HCT116 (cell line): Measurements from ENCODE around the gene TARS3.
"Not testable (repeated sequence)": the region's sequence is repeated elsewhere in the genome, so short reads cannot be mapped to it uniquely, and the experiment has no call there.

Source experiments
- CEBPB ChIP-seq: IDR thresholded peaks from 2 replicates; pipeline ENCODE4 v1.6.1; 2012; ENCODE audit warnings: low read depth
- POLR2A ChIP-seq: IDR thresholded peaks from 2 replicates; pipeline ENCODE4 v1.7.0; 2011; ENCODE audit warnings: borderline replicate concordance; ENCODE audit not compliant: insufficient read depth, insufficient read length; ENCODE audit errors: extremely low read depth
- POLR2AphosphoS5 ChIP-seq: IDR thresholded peaks from 2 replicates; pipeline ENCODE4 v1.6.1; 2011; ENCODE audit warnings: mild to moderate bottlenecking, low read depth, low read length, moderate library complexity
- SIN3A ChIP-seq: IDR thresholded peaks from 2 replicates; pipeline ENCODE4 v1.6.1; 2012; ENCODE audit warnings: low read depth
- SP1 ChIP-seq: IDR thresholded peaks from 2 replicates; pipeline ENCODE4 v1.6.1; 2012; ENCODE audit warnings: low read depth
- TCF7L2 ChIP-seq: IDR thresholded peaks from 2 replicates; pipeline ENCODE4 v1.7.0; 2011; ENCODE audit warnings: borderline replicate concordance, inconsistent platforms; ENCODE audit not compliant: insufficient read depth, insufficient read length; ENCODE audit errors: extremely low read depth
- ZFX ChIP-seq: fragments of 450-650 bp; IDR thresholded peaks from 2 replicates; pipeline ENCODE4 v1.6.1; 2017
- TF ChIP-seq, protein P1 (sequence below), 3 experiments: fragments of 200-600 bp in 1 of 3; sonication (generic) in 1 of 3; IDR thresholded peaks in 2 of 3; conservative IDR thresholded peaks in 1 of 3; 2 replicates each; pipeline ENCODE4 v1.5.1; 2012 to 2017; ENCODE audit warnings: low read depth in 2 of 3, low read length in 2 of 3, antibody characterized with exemption in 1 of 3, borderline replicate concordance in 1 of 3, control low read depth in 1 of 3, mild to moderate bottlenecking in 1 of 3, mixed read lengths in 1 of 3, mixed run types in 1 of 3, moderate library complexity in 1 of 3; ENCODE audit not compliant: insufficient read depth in 1 of 3
- TF ChIP-seq, protein P2 (sequence below): IDR thresholded peaks from 2 replicates; pipeline ENCODE4 v1.6.1; 2012

DNA sequence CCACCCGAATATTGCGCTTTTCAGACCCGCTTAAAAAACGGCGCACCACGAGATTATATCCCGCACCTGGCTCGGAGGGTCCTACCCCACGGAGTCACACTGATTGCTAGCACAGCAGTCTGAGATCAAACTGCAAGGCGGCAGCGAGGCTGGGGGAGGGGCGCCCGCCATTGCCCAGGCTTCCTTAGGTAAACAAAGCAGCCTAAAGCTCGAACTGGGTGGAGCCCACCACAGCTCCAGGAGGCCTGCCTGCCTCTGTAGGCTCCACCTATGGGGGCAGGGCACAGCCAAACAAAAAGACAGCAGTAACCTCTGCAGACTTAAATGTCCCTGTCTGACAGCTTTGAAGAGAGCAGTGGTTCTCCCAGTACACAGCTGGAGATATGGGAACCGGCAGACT lies 97.5 kb downstream of the TARS3 start:
- TF ChIP-seq CEBPB, SIN3A, POLR2A, TCF7L2, ZFX, POLR2AphosphoS5, SP1: not testable (repeated sequence)
- TF ChIP-seq, protein P1, sequence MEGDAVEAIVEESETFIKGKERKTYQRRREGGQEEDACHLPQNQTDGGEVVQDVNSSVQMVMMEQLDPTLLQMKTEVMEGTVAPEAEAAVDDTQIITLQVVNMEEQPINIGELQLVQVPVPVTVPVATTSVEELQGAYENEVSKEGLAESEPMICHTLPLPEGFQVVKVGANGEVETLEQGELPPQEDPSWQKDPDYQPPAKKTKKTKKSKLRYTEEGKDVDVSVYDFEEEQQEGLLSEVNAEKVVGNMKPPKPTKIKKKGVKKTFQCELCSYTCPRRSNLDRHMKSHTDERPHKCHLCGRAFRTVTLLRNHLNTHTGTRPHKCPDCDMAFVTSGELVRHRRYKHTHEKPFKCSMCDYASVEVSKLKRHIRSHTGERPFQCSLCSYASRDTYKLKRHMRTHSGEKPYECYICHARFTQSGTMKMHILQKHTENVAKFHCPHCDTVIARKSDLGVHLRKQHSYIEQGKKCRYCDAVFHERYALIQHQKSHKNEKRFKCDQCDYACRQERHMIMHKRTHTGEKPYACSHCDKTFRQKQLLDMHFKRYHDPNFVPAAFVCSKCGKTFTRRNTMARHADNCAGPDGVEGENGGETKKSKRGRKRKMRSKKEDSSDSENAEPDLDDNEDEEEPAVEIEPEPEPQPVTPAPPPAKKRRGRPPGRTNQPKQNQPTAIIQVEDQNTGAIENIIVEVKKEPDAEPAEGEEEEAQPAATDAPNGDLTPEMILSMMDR (IDR thresholded peaks at IDR 0.05 in 2 of 3, conservative IDR thresholded peaks at IDR 0.05 in 1 of 3; ENCODE audit: borderline replicate concordance in 1 of 3, insufficient read depth in 1 of 3, low read depth in 2 of 3, low read length in 2 of 3) = not testable (repeated sequence)
- TF ChIP-seq, protein P2, sequence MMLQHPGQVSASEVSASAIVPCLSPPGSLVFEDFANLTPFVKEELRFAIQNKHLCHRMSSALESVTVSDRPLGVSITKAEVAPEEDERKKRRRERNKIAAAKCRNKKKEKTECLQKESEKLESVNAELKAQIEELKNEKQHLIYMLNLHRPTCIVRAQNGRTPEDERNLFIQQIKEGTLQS = not testable (repeated sequence)
